Activated CD4-positive, alpha-beta T cell treated with anti-CD3 and anti-CD28 coated beads, Interleukin-2, amount 10 ng/mL, durations not matched to agents 7 days and 5 days (primary cell): ENCODE data around the gene SPPL2A. TPM values are rescaled to one million over a fixed set of nuclear protein-coding genes. Genes with fewer than 3 reads are reported as not detected.
A peak's percentile ranks its signal among the peaks of the same experiment; 100 is the strongest.
"Not testable (repeated sequence)": the region's sequence is repeated elsewhere in the genome, so short reads cannot be mapped to it uniquely, and the experiment has no call there.

Source experiments
- CTCF ChIA-PET: fragments of 350-600 bp; sonication (Branson Sonifier 250); formaldehyde crosslinking; loops from one replicate; lab custom pipeline; 2021; ENCODE audit warnings: antibody characterized with exemption; lab: Charles Lee
- POLR2A ChIA-PET: fragments of 350-600 bp; sonication (Branson Sonifier 250); formaldehyde crosslinking; loops from one replicate; lab custom pipeline; 2021; ENCODE audit warnings: antibody characterized with exemption; lab: Charles Lee
- DNase-seq: peaks from one replicate; pipeline ENCODE4 v3.0.0-alpha.2; 2020
- H3K27ac Mint-ChIP-seq: one replicate; pipeline ENCODE4 v1.8.0; 2021; ENCODE audit warnings: mild to moderate bottlenecking, moderate library complexity, mixed read lengths
- H3K27me3 Mint-ChIP-seq: one replicate; pipeline ENCODE4 v1.8.0; 2021; ENCODE audit warnings: mixed read lengths
- H3K36me3 Mint-ChIP-seq: one replicate; pipeline ENCODE4 v1.8.0; 2021; ENCODE audit warnings: low read depth, mixed read lengths
- H3K4me1 Mint-ChIP-seq: one replicate; pipeline ENCODE4 v1.8.0; 2021; ENCODE audit warnings: mixed read lengths
- H3K4me3 Mint-ChIP-seq: one replicate; pipeline ENCODE4 v1.8.0; 2021; ENCODE audit warnings: mild to moderate bottlenecking, moderate library complexity, mixed read lengths
- H3K9me3 Mint-ChIP-seq: one replicate; pipeline ENCODE4 v1.8.0; 2021; ENCODE audit warnings: mixed read lengths
- total RNA-seq, 2 experiments: library from RNA; stranded (reverse); gene quantifications; one replicate each; pipeline ENCODE4 v1.2.3, GENCODE V29; 2021

The SPPL2A gene
- total RNA-seq, 2 experiments from 2014 or later: 80.0 to 85.2 TPM

- H3K4me1 Mint-ChIP-seq: no peaks in the 10 kb centered on the region
- H3K9me3 Mint-ChIP-seq: no peaks in the 10 kb centered on the region
- peaks cover 17% of the 10 kb centered on the region for H3K36me3 Mint-ChIP-seq
- no peak overlapping the region for H3K4me3 Mint-ChIP-seq
- DNase-seq: no peak
- CTCF ChIA-PET: interaction anchor here (0.6 kb wide), 1 partner anchor 8 kb away, joined by 3 read pairs; no protein-coding TSS in a partner anchor
- POLR2A ChIA-PET: no interaction called here
- no peak overlapping the region for H3K27ac Mint-ChIP-seq
- H3K27me3 Mint-ChIP-seq: no peaks in the 10 kb centered on the region
These were observed 62.7 kb downstream of the SPPL2A start for GRCh38 chr15:50702762-50703334.

GRCh38 chr15:50698101-50698500, 67.4 kb downstream of the SPPL2A start:
- no peak for DNase-seq
- Mint-ChIP-seq H3K9me3 (no peaks in the 10 kb centered on the region), H3K4me1 (peaks cover 2% of the 10 kb centered on the region), H3K27ac (no peak overlapping the region), H3K36me3 (peaks cover 6% of the 10 kb centered on the region), H3K4me3 (no peak overlapping the region), H3K27me3 (no peaks in the 10 kb centered on the region)
- ChIA-PET POLR2A (no interaction called here), CTCF (no interaction called here)

GRCh38 chr15:50697109-50697797, 68.3 kb downstream of the SPPL2A start:
- H3K36me3 Mint-ChIP-seq: peaks cover 6% of the 10 kb centered on the region
- no peak overlapping the region for H3K27ac Mint-ChIP-seq
- no peak for DNase-seq
- POLR2A ChIA-PET: no interaction called here
- H3K4me1 Mint-ChIP-seq: peaks cover 2% of the 10 kb centered on the region
- no peaks in the 10 kb centered on the region for H3K9me3 Mint-ChIP-seq
- H3K27me3 Mint-ChIP-seq: no peaks in the 10 kb centered on the region
- CTCF ChIA-PET: no interaction called here
- H3K4me3 Mint-ChIP-seq: no peak overlapping the region

- DNase-seq, H3K27ac Mint-ChIP-seq, H3K4me3 Mint-ChIP-seq, POLR2A ChIA-PET, H3K9me3 Mint-ChIP-seq, H3K4me1 Mint-ChIP-seq, H3K36me3 Mint-ChIP-seq, H3K27me3 Mint-ChIP-seq: not testable (repeated sequence)
- CTCF ChIA-PET: interaction anchor here (0.6 kb wide), 1 partner anchor 8 kb away, joined by 3 read pairs; no protein-coding TSS in a partner anchor
These were observed 70.8 kb downstream of the SPPL2A start for GRCh38 chr15:50694634-50695165.

GRCh38 chr15:50687302-50687902, 78.1 kb downstream of the SPPL2A start:
- H3K36me3 Mint-ChIP-seq: peaks cover 18% of the 10 kb centered on the region
- H3K27me3 Mint-ChIP-seq: no peaks in the 10 kb centered on the region
- no peak for DNase-seq
- H3K27ac Mint-ChIP-seq: peak overlapping the region; percentile 85
- ChIA-PET POLR2A (no interaction called here), CTCF (interaction anchor here (0.9 kb wide), 1 partner anchor 262 kb away, joined by 7 read pairs; no protein-coding TSS in a partner anchor)
- H3K9me3 Mint-ChIP-seq: no peaks in the 10 kb centered on the region
- peaks cover 43% of the 10 kb centered on the region for H3K4me1 Mint-ChIP-seq
- H3K4me3 Mint-ChIP-seq: peak overlapping the region; percentile 99

- peak within 1 kb of the TSS; percentile 85 for H3K27ac Mint-ChIP-seq
- CTCF ChIA-PET: interaction anchor here (0.7 to 2.4 kb wide), 2 partner anchors 11 to 286 kb away, joined by 3 to 8 read pairs; no protein-coding TSS in a partner anchor
- POLR2A ChIA-PET: interaction anchor here (0.6 to 1.0 kb wide), 2 partner anchors 78 to 333 kb away, joined by 3 to 4 read pairs; no protein-coding TSS in a partner anchor
- DNase-seq: peak; percentile 87
- H3K4me3 Mint-ChIP-seq: peak within 1 kb of the TSS; percentile 99
- H3K9me3 Mint-ChIP-seq: no peaks in the 10 kb centered on the region
- H3K27me3 Mint-ChIP-seq: no peaks in the 10 kb centered on the region
- peaks cover 20% of the 10 kb centered on the region for H3K36me3 Mint-ChIP-seq
- H3K4me1 Mint-ChIP-seq: peaks cover 44% of the 10 kb centered on the region
These were observed 78.8 kb downstream of the SPPL2A start, which contains the start of gene TRPM7 for GRCh38 chr15:50686469-50687301. TRPM7 (minus strand) TSS chr15:50686797; CDS start chr15:50686533, 264 bp downstream.

GRCh38 chr15:50685976-50686468, 79.5 kb downstream of the SPPL2A start:
- Mint-ChIP-seq H3K36me3 (peaks cover 23% of the 10 kb centered on the region), H3K4me3 (peak overlapping the region; percentile 99), H3K4me1 (peaks cover 51% of the 10 kb centered on the region), H3K9me3 (no peaks in the 10 kb centered on the region), H3K27ac (peak overlapping the region; percentile 85), H3K27me3 (no peaks in the 10 kb centered on the region)
- ChIA-PET POLR2A (interaction anchor here (0.6 to 1.0 kb wide), 2 partner anchors 79 to 332 kb away, joined by 3 to 4 read pairs; no protein-coding TSS in a partner anchor), CTCF (interaction anchor here (0.7 to 2.4 kb wide), 2 partner anchors 10 to 285 kb away, joined by 3 to 8 read pairs; no protein-coding TSS in a partner anchor)
- DNase-seq: peak; percentile 63

- Mint-ChIP-seq H3K4me3 (peak overlapping the region; percentile 99), H3K27me3 (no peaks in the 10 kb centered on the region), H3K36me3 (peaks cover 23% of the 10 kb centered on the region), H3K9me3 (no peaks in the 10 kb centered on the region), H3K27ac (peak overlapping the region; percentile 85), H3K4me1 (peaks cover 52% of the 10 kb centered on the region)
- peak; percentile 12 for DNase-seq
- CTCF ChIA-PET: interaction anchor here (2.4 kb wide), 1 partner anchor 10 kb away, joined by 8 read pairs; no protein-coding TSS in a partner anchor
- POLR2A ChIA-PET: interaction anchor here (1.0 kb wide), 1 partner anchor 79 kb away, joined by 3 read pairs; no protein-coding TSS in a partner anchor
These were observed 80.1 kb downstream of the SPPL2A start for GRCh38 chr15:50685191-50685975.

GRCh38 chr15:50681467-50681866, 84.0 kb downstream of the SPPL2A start:
- H3K27ac Mint-ChIP-seq: no peak overlapping the region
- peaks cover 26% of the 10 kb centered on the region for H3K36me3 Mint-ChIP-seq
- H3K27me3 Mint-ChIP-seq: no peaks in the 10 kb centered on the region
- no peak for DNase-seq
- no peaks in the 10 kb centered on the region for H3K9me3 Mint-ChIP-seq
- CTCF ChIA-PET: interaction anchor here (1.0 kb wide), 1 partner anchor 26 kb away, joined by 3 read pairs; no protein-coding TSS in a partner anchor
- peaks cover 48% of the 10 kb centered on the region for H3K4me1 Mint-ChIP-seq
- no peak overlapping the region for H3K4me3 Mint-ChIP-seq
- POLR2A ChIA-PET: no interaction called here

GRCh38 chr15:50676799-50677483, 88.6 kb downstream of the SPPL2A start:
- no peak for DNase-seq
- POLR2A ChIA-PET: no interaction called here
- Mint-ChIP-seq H3K9me3 (no peaks in the 10 kb centered on the region), H3K36me3 (peaks cover 15% of the 10 kb centered on the region), H3K27me3 (no peaks in the 10 kb centered on the region), H3K4me1 (peaks cover 22% of the 10 kb centered on the region), H3K4me3 (no peak overlapping the region), H3K27ac (no peak overlapping the region)
- CTCF ChIA-PET: interaction anchor here (0.8 to 2.4 kb wide), 4 partner anchors 8 to 56 kb away, joined by 3 to 8 read pairs (median 5); a partner anchor contains a TSS
